SK-N-SH treated with all-trans-retinoic acid at 6 μM for 48 hours (cell line): ENCODE results near the gene TRAF3IP3.

Experiments
- ATAC-seq: fragments of 200-7000 bp; cut with Tn5 transposase; 3 replicates; pipeline ENCODE4 v1.9.1; 2020; ENCODE audit warnings: mild to moderate bottlenecking, moderate library complexity
- ARNTL ChIP-seq: fragments of 450-650 bp; formaldehyde crosslinking; IDR thresholded peaks from 2 replicates; pipeline ENCODE4 v1.5.0; 2020; ENCODE audit warnings: low read depth, mild to moderate bottlenecking, moderate library complexity, borderline replicate concordance
- BACH2 ChIP-seq: fragments of 250-450 bp; sonication (Bioruptor Pico); IDR thresholded peaks from 2 replicates; pipeline ENCODE4 v1.9.0; 2021; ENCODE audit warnings: mild to moderate bottlenecking, borderline replicate concordance
- CREB5 ChIP-seq: fragments of 250-450 bp; sonication (Bioruptor Pico); IDR thresholded peaks from 2 replicates; pipeline ENCODE4 v1.5.1; 2020; ENCODE audit warnings: low read depth, mild to moderate bottlenecking, moderate library complexity
- CSDC2 ChIP-seq: fragments of 250-450 bp; sonication (Bioruptor Pico); IDR thresholded peaks from 2 replicates; pipeline ENCODE4 v1.5.0; 2020; ENCODE audit warnings: mild to moderate bottlenecking, moderate library complexity
- CSRNP3 ChIP-seq: fragments of 250-450 bp; sonication (Bioruptor Pico); IDR thresholded peaks from 2 replicates; pipeline ENCODE4 v1.5.1; 2021; ENCODE audit warnings: mild to moderate bottlenecking, moderate library complexity
- ESRRG ChIP-seq: fragments of 250-450 bp; sonication (Bioruptor Pico); IDR thresholded peaks from 2 replicates; pipeline ENCODE4 v1.6.1; 2021; ENCODE audit warnings: mild to moderate bottlenecking
- GLIS3 ChIP-seq: fragments of 250-450 bp; sonication (Bioruptor Pico); IDR thresholded peaks from 2 replicates; pipeline ENCODE4 v1.5.0; 2020; ENCODE audit warnings: mild to moderate bottlenecking, moderate library complexity
- ISL1 ChIP-seq: fragments of 250-450 bp; sonication (Bioruptor Pico); IDR thresholded peaks from 2 replicates; pipeline ENCODE4 v2.1.2; 2022; ENCODE audit warnings: mild to moderate bottlenecking, moderate library complexity
- OSR1 ChIP-seq: fragments of 250-450 bp; sonication (Bioruptor Pico); IDR thresholded peaks from 2 replicates; pipeline ENCODE4 v1.8.0; 2022; ENCODE audit warnings: moderate library complexity, mild to moderate bottlenecking, inconsistent platforms
- PATZ1 ChIP-seq: fragments of 250-450 bp; sonication (Bioruptor Pico); IDR thresholded peaks from 2 replicates; pipeline ENCODE4 v1.8.0; 2020; ENCODE audit warnings: mild to moderate bottlenecking, moderate library complexity, borderline replicate concordance
- POU6F1 ChIP-seq: fragments of 250-450 bp; sonication (Bioruptor Pico); IDR thresholded peaks from 2 replicates; pipeline ENCODE4 v1.8.0; 2021; ENCODE audit warnings: low read depth, mild to moderate bottlenecking, moderate library complexity, borderline replicate concordance
- SNAI2 ChIP-seq: fragments of 250-450 bp; sonication (Bioruptor Pico); IDR thresholded peaks from 2 replicates; pipeline ENCODE4 v1.5.0; 2020; ENCODE audit warnings: mild to moderate bottlenecking, moderate library complexity
- TCF4 ChIP-seq: fragments of 250-450 bp; sonication (Bioruptor Pico); IDR thresholded peaks from 2 replicates; pipeline ENCODE4 v1.8.0; 2021; ENCODE audit warnings: mild to moderate bottlenecking, moderate library complexity, borderline replicate concordance
- TSHZ2 ChIP-seq: fragments of 250-450 bp; sonication (Bioruptor Pico); IDR thresholded peaks from 2 replicates; pipeline ENCODE4 v1.5.0; 2020; ENCODE audit warnings: mild to moderate bottlenecking, moderate library complexity
- ZC3H10 ChIP-seq: fragments of 250-450 bp; sonication (Bioruptor Pico); IDR thresholded peaks from 2 replicates; pipeline ENCODE4 v1.5.1; 2021; ENCODE audit warnings: mild to moderate bottlenecking, moderate library complexity
- ZFP3 ChIP-seq: fragments of 250-450 bp; sonication (Bioruptor Pico); IDR thresholded peaks from 2 replicates; pipeline ENCODE4 v1.5.0; 2020; ENCODE audit warnings: mild to moderate bottlenecking, moderate library complexity
- ZFP30 ChIP-seq: fragments of 450-650 bp; formaldehyde crosslinking; IDR thresholded peaks from 2 replicates; pipeline ENCODE4 v1.5.0; 2022; ENCODE audit warnings: mild to moderate bottlenecking, moderate library complexity
- ZNF565 ChIP-seq: fragments of 450-650 bp; formaldehyde crosslinking; conservative IDR thresholded peaks from 2 replicates; pipeline ENCODE4 v1.5.0; 2020; ENCODE audit warnings: low read depth, mild to moderate bottlenecking, moderate library complexity
- ZNF70 ChIP-seq: fragments of 450-650 bp; formaldehyde crosslinking; IDR thresholded peaks from 2 replicates; pipeline ENCODE4 v1.5.0; 2020; ENCODE audit warnings: mild to moderate bottlenecking, moderate library complexity
- ZNF8 ChIP-seq: fragments of 450-650 bp; formaldehyde crosslinking; IDR thresholded peaks from 2 replicates; pipeline ENCODE4 v1.5.0; 2020; ENCODE audit warnings: mild to moderate bottlenecking, moderate library complexity

The TRAF3IP3 gene

GRCh38 chr1:209746451-209747165, 9.2 kb upstream of the TRAF3IP3 start (continued):
- TF ChIP-seq TSHZ2 (no peak), ZNF70 (no peak), ISL1 (CRISPR knock-in tag) (no peak), ZFP3 (CRISPR knock-in tag) (no peak)

- TF ChIP-seq ZNF8 (no peak), ISL1 (CRISPR knock-in tag) (no peak), CREB5 (CRISPR knock-in tag) (no peak), ARNTL (CRISPR knock-in tag) (no peak), BACH2 (CRISPR knock-in tag) (no peak), ZFP30 (CRISPR knock-in tag) (no peak), ZNF565 (CRISPR knock-in tag) (no peak), CSDC2 (CRISPR knock-in tag) (no peak), PATZ1 (CRISPR knock-in tag) (no peak), SNAI2 (CRISPR knock-in tag) (no peak)
- no peak for ATAC-seq
Observed at GRCh38 chr1:209747580-209748262, 8.1 kb upstream of the TRAF3IP3 start.

GRCh38 chr1:209748620-209749019, 7.2 kb upstream of the TRAF3IP3 start:
- ATAC-seq, result no peak
- TF ChIP-seq GLIS3 (CRISPR knock-in tag) (no peak), ZC3H10 (CRISPR knock-in tag) (no peak), TCF4 (no peak), CSRNP3 (CRISPR knock-in tag) (no peak), PATZ1 (CRISPR knock-in tag) (no peak), ZNF565 (CRISPR knock-in tag) (no peak)

GRCh38 chr1:209749205-209749604, 6.6 kb upstream of the TRAF3IP3 start:
- ATAC-seq, result no peak
- no peak for TF ChIP-seq ZFP3 (CRISPR knock-in tag)
- no peak for TF ChIP-seq SNAI2 (CRISPR knock-in tag)
- TF ChIP-seq ARNTL (CRISPR knock-in tag), result no peak
- TF ChIP-seq ESRRG (CRISPR knock-in tag), result no peak
- TF ChIP-seq ZNF565 (CRISPR knock-in tag), result no peak
- TF ChIP-seq CSRNP3 (CRISPR knock-in tag), result no peak
- no peak for TF ChIP-seq POU6F1 (CRISPR knock-in tag)
- no peak for TF ChIP-seq GLIS3 (CRISPR knock-in tag)
- no peak for TF ChIP-seq OSR1
- no peak for TF ChIP-seq CREB5 (CRISPR knock-in tag)
- no peak for TF ChIP-seq TCF4
- TF ChIP-seq ZNF8, result no peak
- TF ChIP-seq BACH2 (CRISPR knock-in tag), result no peak
